ENCODE results near the gene CCDC12. TPM values are rescaled to one million over a fixed set of nuclear protein-coding genes. Genes with fewer than 3 reads are reported as not detected.

Gene CCDC12
- total RNA-seq, 1 experiment from 2014 or later, result 46.5 TPM

- no peaks in the 10 kb centered on the region for H3K9me3 ChIP-seq (ENCODE audit: control insufficient read depth in 1 of 2, insufficient read depth in 1 of 2, low read depth in 1 of 2, low read length in 2 of 2)
- TF ChIP-seq ELF1 (IDR thresholded peaks at IDR 0.05; ENCODE audit: borderline replicate concordance, low read depth), result no peak
- no peak for TF ChIP-seq POLR2A (IDR thresholded peaks at IDR 0.05; ENCODE audit: borderline replicate concordance, extremely low read depth, insufficient read depth, insufficient read length)
- no peak for TF ChIP-seq CTCF (IDR thresholded peaks at IDR 0.05 in 2 of 3, conservative IDR thresholded peaks at IDR 0.05 in 1 of 3; ENCODE audit: borderline replicate concordance in 1 of 3, insufficient read depth in 1 of 3, low read depth in 2 of 3, low read length in 2 of 3)
- no peak for TF ChIP-seq EZH2 (IDR thresholded peaks at IDR 0.05)
- TF ChIP-seq FOSL1 (IDR thresholded peaks at IDR 0.05; ENCODE audit: low read depth), result no peak
- no peak for TF ChIP-seq JUND (IDR thresholded peaks at IDR 0.05)
- no peak for TF ChIP-seq ZBTB33 (IDR thresholded peaks at IDR 0.05; ENCODE audit: extremely low read depth, insufficient replicate concordance, low read length)
- TF ChIP-seq RAD21 (IDR thresholded peaks at IDR 0.05; ENCODE audit: low read depth), result no peak
- TF ChIP-seq CBX3 (IDR thresholded peaks at IDR 0.05; ENCODE audit: low read depth), result no peak
- no peak for TF ChIP-seq EZH2phosphoT487 (IDR thresholded peaks at IDR 0.05; ENCODE audit: borderline replicate concordance)
- TF ChIP-seq SRF (IDR thresholded peaks at IDR 0.05; ENCODE audit: low read depth), result no peak
- no peak for TF ChIP-seq CEBPB (IDR thresholded peaks at IDR 0.05; ENCODE audit: low read depth)
- TF ChIP-seq ZFX (IDR thresholded peaks at IDR 0.05), result no peak
- no peak for TF ChIP-seq SIN3A (IDR thresholded peaks at IDR 0.05; ENCODE audit: low read depth)
- no peak for TF ChIP-seq SP1 (IDR thresholded peaks at IDR 0.05; ENCODE audit: low read depth)
- TF ChIP-seq ZNF274 (IDR thresholded peaks at IDR 0.05; ENCODE audit: low read depth, low read length), result no peak
- TF ChIP-seq YY1 (IDR thresholded peaks at IDR 0.05; ENCODE audit: extremely low read depth, insufficient replicate concordance, low read depth, low read length), result no peak
- no peak for TF ChIP-seq EGR1 (IDR thresholded peaks at IDR 0.05; ENCODE audit: low read depth)
- TF ChIP-seq TCF7L2 (IDR thresholded peaks at IDR 0.05; ENCODE audit: borderline replicate concordance, extremely low read depth, insufficient read depth, insufficient read length), result no peak
- TF ChIP-seq REST (IDR thresholded peaks at IDR 0.05; ENCODE audit: low read depth), result no peak
- CTCF ChIA-PET, result no interaction called here
Measured at GRCh38 chr3:47020311-47020710, 43.8 kb upstream of the CCDC12 start.

More at GRCh38 chr3:47020311-47020710, 43.8 kb upstream of the CCDC12 start:
- peaks cover 3 to 4% of the 10 kb centered on the region in 2 experiments; a peak in 2 of 4 replicates for H3K36me3 ChIP-seq (ENCODE audit: control insufficient read depth in 1 of 2, insufficient read depth in 2 of 2, low read length in 2 of 2)
- H4K20me1 ChIP-seq (ENCODE audit: insufficient read depth), result no peaks in the 10 kb centered on the region
- ATAC-seq (no peak), DNase-seq (ENCODE audit: low read depth, low spot score) (no peak)
- H3K4me1 ChIP-seq (ENCODE audit: control insufficient read depth in 1 of 2, insufficient read depth in 2 of 2, low read length in 2 of 2), result peaks cover 0 to 5% of the 10 kb centered on the region in 2 experiments; a peak in 1 of 4 replicates
- H3K9ac ChIP-seq (ENCODE audit: low read length), result no peak overlapping the region
- no peak overlapping the region for H3K27ac ChIP-seq (ENCODE audit: low read depth, low read length)
- BruUV-seq (replicated peaks), result no TSS peak
- no peak overlapping the region for H3K4me2 ChIP-seq (ENCODE audit: low read length)
- ChIA-PET RAD21 (ENCODE audit: low non-redundant PET in 1 of 2, low total read pairs in 2 of 2, uncharacterized antibody in 2 of 2, unreplicated experiment in 2 of 2) (no interaction called here), POLR2A (no interaction called here)
- no peaks in the 10 kb centered on the region for H3K27me3 ChIP-seq (ENCODE audit: insufficient read depth, low read length)
- no peaks in the 10 kb centered on the region for H3K9me2 ChIP-seq (ENCODE audit: insufficient read depth)
- peaks cover 8% of the 10 kb centered on the region for H3K79me2 ChIP-seq (ENCODE audit: insufficient read depth, low read length)
- H2AFZ ChIP-seq (ENCODE audit: low read depth, low read length, poor library complexity, severe bottlenecking), result no peak overlapping the region
- intact Hi-C loops (cut with micrococcal nuclease), result no loop called here
- H3K4me3 ChIP-seq (replicated peaks in 1 of 2; ENCODE audit: low read depth in 1 of 2, low read length in 2 of 2), result no peak overlapping the region
